GM19239 (cell line): ENCODE results near the gene SLC28A3.

Experiments
- DNase-seq: peaks from one replicate; pipeline ENCODE4 v3.0.0; 2011; ENCODE audit warnings: low spot score; ENCODE audit not compliant: insufficient read length
- FAIRE-seq: peaks from 2 replicates; lab custom pipeline; 2011; peaks lifted over from hg19 to GRCh38; lab: Jason Lieb, UNC

SLC28A3 gene

DNA sequence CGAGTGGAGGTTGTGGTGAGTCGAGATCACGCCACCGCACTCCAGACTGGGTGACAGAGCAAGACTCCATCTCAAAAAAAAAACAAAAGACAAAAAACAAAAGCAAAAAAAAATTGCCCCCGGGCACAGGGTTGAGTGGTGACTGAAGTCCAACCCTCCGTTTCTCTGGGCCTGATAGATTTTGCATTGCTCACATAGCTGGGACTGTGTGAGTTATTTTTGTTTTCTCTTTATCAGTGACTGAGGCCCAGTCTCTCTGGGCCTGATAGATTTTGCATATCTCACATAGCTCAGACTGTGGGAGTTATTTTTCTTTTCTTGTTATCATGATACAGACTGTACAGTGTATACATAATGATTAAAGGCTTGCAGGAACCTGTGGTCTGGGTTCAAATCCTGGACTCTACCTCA lies 2.6 kb upstream of the SLC28A3 start:
- no peak for FAIRE-seq
- DNase-seq, result no peak

DNA sequence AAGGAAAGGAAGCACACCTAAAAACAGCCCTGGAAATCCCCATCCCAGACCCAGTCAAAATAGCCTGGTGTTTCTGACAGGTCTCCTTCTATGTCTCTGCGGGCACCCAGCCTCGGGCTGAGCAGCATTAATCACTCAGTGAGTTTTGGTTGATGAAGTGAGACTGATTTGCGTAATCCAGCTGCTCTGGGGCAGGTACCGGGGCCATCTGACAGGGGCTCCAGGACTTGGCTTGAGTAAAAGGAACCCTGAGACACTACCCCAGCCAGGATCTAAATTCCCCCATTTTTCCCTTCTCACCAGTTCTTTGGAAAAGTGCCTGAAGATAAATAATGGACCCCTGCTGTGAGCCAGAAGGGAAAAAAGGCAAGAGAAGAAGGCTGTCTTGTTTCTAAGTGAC lies 596 bp downstream of the SLC28A3 start:
- DNase-seq, result no peak
- no peak for FAIRE-seq

DNA sequence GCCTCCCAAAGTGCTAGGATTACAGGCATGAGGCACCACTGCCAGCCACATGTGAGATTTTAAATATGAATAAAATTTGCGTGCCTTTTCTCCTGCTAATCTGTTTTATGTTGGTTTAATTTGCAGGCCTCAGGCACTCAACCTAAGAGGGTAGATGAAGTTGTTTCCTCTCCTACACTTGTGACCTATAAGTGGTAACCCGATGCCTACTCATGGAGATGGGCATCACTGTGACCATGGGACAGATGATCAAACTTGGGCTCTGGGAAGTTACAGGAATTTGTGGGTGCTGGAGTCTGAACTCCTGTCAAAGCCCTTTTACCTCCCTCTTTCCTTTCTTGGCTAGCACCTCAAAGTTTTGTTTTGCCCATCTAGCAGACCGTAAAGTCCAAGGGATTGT lies 1.1 kb downstream of the SLC28A3 start:
- FAIRE-seq (no peak), DNase-seq (no peak)

DNA sequence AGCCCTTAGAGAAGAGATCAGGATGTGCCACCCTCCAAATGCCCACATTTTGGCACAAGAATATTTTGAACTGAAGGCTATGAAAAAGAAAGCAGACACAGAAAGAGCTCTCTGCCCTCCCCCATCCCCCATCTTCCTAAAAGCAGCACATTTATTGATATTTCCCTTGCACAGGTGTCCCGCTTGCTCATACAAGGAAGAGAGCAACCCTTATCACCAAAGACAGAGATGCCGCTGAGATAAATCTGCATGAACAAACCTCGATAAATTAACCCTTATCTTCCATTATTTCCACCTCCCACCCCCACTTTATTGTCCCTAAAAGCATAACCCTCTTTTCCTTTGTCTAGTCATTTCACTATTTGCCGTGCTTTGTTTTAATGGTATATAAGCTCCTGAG lies 1.8 kb downstream of the SLC28A3 start:
- FAIRE-seq, result no peak
- DNase-seq, result no peak

DNA sequence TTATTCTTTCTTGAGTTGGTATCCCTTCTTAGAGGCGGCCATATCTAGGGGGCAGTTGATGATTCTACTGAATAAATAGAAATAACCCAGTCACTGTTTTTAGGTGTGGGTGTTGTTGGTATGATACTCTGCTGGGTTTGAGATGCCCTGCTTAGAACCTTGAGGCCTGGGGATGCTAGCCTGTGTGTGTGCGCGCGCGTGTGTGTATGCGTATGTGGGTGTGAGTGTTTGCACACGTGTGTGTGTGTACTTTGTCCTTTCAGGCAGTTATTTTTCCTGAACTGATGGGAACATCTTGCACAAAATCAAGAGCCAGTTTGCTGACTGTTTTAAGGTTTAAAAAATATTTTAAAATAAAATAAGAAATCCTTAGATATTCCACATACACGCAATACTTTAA lies 3.3 kb downstream of the SLC28A3 start:
- no peak for DNase-seq
- FAIRE-seq, result no peak

DNA sequence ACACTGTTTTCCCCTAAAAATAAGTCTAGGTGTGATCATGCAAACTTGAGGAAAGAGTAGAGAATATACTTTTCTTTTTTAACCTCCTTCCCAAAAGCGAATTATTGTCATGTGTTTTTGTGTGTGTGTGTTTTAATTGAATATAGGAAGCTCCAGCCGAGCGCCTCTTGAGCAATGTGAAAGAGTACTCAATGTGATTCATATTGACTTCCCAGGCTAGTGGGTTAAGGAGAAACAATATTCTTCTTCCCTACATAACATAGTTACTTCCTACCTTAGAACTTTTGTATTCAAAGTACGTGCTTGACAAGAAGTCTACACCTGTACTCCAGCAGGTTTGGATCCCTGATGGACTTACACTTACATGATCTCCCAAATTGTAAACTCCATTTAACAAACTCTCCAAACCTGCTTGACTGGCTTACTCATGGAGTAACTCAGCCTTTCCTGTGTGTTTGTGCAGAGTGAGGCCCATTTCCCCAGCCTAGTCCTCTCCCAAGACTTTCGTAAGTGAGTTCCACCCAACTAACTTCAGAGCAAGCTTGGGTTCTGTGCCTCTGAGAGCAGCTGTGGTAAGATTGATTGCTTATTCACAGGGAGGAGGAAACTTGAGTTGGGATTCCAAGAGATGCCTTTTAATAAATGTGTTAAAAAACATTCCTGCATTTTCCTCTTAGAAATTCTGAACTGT lies 9.3 kb downstream of the SLC28A3 start:
- DNase-seq (no peak), FAIRE-seq (no peak)

DNA sequence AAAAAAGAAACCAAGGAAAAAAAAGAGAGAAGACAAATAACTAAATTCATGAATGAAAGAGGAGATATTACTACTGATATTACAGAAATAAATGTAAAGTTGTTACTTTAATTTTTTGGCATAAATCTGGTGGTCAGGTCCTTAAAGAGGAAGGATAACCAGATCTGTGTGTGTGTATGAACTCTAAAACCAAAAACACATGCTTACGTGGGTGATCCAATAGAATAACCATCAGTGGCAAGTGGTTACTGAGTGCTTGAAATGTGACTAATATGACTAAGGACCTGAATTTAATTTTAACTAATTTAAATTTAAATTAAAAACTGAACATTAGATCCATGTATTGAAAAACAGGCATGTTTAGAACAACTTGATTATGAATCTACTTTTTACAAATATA lies 10.3 kb downstream of the SLC28A3 start:
- DNase-seq (no peak), FAIRE-seq (no peak)

DNA sequence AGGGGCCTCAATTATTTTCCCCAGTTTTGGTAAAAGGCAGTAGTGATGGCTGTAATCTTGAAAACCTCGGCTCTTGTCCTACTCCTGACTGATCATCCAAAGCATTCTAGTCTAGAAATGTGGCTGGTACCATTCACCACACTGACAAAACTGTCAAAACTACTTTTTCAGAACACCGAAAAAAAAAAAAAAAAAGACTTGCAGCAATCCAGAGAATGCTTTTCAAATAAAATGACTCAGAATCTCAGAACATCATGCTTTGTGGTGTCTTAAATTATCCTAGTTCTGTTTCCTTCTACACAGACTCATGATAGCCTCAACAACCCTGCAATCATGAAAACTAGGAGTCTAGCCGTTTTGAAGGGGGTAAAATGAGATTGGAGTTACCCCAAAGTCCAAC lies 13.4 kb downstream of the SLC28A3 start:
- DNase-seq (no peak), FAIRE-seq (no peak)

DNA sequence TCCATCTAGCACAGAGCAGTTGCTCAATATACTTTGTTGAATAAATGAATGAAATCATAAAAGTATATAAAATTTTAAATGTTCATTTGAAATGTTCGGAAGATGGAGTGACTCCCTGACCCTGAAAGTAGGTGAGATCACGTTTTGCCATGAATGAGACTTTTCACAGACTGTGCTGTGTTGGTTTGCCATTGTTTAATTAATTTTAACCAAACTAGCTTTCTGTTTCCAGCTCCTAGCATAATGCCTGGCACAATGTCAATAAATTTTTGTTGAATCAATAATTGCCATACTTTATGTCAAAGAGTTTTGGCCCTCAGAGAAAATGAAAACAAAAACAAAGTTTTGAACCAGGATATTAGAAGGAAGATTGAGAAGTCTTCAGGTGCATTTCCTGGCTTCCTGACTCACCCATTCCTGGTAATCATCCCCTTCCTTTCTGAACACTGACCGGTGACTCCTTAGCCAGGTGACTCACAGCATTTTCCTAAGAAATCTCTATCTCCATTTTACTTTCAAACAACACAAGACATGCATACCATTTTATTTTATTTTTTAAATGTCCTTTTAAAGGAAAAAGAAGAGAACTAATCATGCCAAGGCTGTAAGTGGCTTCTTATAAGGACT lies 15.1 kb downstream of the SLC28A3 start:
- FAIRE-seq, result no peak
- DNase-seq, result no peak

DNA sequence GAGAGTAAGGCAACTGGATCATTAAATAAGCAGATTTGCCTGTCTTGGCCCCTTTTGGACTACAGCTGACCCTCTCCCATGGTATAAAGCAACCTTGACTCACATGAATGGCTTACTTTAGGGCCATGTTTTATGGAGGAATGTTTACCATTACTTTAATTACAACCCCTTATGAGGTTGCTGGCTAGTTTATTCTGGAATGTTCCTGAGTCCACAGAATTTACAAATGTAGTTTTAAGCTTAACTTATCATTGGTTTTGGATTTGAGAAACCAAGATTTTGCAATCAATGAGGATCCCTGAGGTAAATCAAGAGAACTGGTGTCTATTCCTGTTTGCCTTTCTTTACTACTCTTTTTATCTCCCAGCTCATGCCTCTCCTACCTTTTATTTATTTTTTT lies 15.7 kb downstream of the SLC28A3 start:
- FAIRE-seq, result no peak

DNA sequence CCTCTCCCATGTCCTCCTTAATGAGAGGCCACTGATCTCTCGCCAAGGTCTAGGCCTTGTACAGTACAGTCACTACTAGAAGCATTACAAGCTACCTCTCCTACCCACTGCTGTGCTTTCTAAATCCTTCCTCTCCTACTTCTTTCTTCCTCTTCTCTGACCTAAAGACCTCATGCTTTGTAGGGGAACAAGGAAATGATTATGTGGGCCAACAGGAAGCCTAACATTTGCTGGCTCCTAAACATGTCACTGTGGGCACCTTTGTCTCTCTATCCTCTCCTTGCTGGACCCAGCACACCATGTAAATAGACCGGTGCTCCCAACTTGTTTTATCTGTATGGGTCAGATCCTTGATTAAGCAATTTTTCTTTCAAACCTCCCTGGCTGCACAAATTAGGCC lies 16.7 kb downstream of the SLC28A3 start:
- DNase-seq (no peak), FAIRE-seq (no peak)

More for the DNA sequence above, 15.7 kb downstream of the SLC28A3 start:
- no peak for DNase-seq

DNA sequence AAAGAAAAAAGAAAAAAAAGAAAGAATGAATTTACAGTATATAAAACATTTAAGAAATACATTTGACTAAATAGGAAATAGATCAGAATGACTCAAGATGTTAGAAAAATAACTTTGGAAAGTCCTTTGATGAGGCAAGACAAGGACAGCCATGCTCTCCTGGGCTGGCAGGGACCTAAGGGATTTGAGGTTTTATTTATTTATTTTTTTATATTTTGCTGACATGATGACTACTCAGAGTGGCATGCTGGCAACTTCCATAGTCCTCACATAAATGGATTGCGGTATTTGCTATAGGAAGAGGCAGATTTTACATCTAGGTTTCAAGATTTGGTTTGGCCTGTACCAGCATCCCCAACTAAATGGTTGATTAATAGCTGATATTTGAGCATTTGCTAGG lies 17.7 kb downstream of the SLC28A3 start:
- FAIRE-seq (no peak), DNase-seq (no peak)

DNA sequence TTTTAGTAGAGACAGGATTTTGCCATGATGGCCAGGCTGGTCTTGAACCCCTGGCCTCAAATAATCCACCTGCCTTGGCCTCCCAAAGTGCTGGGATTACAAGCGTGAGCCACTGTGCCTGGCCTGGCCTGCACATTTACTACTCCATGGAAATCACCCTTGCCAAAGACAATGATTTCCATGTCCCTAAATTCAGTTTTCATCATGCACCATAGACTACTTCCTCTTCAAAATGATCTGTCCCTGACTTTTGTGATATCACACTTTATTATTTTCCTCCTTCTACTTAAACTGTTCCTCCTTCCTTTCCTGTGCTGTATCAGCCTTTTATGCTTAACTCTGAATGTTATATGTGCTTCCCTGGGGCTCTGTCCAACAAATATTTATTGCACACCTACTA lies 20.3 kb downstream of the SLC28A3 start:
- DNase-seq (no peak), FAIRE-seq (no peak)

DNA sequence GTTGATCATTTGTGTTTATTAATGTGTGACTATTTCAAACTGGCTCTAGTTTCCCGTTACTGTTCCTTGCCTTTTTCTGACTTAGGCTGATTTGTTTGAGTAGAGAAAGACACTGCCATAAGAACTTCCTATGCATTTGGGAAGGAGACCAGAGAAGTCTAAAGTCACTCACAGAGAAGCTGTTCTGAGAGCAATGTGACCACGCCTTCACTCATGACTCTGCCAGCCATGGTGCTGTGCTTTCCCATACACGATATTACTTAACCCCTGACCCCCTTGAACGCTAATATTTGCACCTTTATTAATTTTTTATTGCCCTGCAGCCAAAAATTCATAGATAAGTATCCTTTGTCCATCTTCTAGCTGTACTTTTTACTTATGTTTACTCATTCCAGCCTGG lies 20.9 kb downstream of the SLC28A3 start:
- DNase-seq (no peak), FAIRE-seq (no peak)

DNA sequence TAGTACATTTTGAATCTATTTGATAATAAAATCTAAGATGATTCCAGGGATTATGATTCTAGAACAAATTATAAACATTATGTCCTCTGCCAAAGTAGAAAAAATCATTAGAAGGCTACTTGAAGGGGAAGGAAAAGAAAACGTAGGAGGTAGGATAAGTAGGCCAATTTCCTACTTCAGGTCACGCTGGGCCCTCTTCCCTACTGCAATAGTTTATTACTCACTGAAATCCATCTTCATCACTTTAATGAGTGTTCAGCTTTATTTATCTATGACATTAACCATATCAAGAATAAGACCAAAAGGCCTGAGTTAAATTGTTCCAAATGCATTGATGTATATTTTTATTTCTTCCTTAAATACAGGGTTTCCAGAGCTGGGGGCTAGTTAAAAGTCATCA lies 21.6 kb downstream of the SLC28A3 start:
- FAIRE-seq (no peak), DNase-seq (no peak)

DNA sequence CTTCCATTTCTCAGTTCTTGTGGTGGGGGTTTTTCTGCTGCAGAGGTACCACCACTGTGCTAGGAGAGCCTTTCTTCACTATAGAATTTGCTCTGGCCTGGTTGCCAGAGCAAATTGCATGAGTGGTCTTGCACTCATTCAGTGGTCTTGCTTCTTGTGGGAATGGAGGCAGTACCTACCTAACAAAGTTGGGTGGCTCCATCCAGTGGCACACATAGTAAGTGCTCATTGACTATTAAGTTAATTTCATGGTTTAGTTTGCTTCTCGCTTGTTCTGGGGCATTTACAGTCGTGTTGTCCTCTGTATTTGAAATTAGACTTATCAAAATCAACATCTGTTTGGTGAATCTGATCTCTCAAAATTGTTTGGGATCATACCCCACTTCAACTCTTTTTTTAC lies 23.0 kb downstream of the SLC28A3 start:
- DNase-seq (no peak), FAIRE-seq (no peak)

DNA sequence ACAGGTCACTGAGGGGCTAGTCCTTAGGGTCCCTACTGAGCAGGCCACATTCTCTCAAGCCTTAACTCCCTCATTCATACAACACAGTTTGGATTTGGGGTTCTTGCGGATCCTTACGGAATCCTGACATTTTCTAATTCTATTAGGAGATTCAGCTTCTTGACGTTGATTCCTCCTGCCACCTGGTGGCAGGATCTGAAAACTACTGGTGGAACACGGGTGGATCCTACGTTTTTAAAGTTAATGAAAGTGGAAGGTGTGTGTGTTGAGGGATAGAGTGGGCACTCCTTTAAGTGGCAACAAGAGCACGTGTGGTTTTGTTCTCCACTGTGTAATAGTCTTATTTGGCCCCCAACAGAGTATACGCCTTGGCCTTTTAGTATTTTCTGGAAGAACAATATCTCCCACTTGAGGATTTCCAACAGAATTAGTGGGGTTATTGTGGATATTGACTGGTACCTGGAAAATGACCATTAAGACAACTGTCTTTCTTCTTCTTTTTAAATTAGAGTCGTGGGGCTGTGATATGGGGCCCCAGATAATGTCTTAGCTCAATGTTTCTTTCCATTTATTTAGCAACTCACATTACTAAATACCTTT lies 25.2 kb downstream of the SLC28A3 start:
- FAIRE-seq, result peak; percentile 31
- no peak for DNase-seq

DNA sequence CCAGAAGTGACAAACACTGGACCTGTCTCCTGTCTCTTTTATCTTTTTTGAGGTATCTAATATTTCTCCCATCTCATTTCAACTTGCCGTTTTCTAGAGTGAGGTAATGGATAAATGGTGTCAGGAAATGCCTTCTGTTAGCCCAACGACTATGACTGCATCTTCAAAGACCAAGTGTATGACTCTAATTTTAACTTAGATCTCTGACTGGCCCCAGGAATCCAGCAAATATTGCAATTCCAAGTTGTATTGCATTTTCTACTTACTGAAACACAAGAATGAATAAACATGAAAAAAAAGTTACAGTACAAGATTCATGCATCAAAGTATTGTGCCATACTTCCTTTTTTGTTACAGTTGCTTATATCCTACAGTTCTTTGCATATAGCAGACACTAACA lies 26.3 kb downstream of the SLC28A3 start:
- FAIRE-seq (no peak), DNase-seq (no peak)

DNA sequence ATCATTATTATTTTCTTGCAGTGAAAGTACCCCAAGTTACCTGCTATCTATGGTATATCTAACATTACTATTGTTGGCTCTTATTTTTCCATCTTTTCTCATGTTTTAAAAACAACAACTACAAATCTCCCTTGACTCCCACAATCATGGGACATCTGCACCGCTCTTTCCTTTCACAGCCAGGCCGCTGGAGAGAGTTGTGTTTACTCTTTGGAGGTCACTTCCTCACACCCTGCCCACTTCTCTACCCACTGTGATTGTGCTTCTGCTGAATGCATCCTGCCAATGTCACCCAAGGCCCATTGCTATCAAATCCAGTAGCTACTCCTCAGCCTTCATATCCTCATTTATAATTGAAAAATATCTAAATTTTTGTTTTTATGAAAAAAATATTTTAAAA lies 29.7 kb downstream of the SLC28A3 start:
- no peak for DNase-seq
- FAIRE-seq, result no peak

DNA sequence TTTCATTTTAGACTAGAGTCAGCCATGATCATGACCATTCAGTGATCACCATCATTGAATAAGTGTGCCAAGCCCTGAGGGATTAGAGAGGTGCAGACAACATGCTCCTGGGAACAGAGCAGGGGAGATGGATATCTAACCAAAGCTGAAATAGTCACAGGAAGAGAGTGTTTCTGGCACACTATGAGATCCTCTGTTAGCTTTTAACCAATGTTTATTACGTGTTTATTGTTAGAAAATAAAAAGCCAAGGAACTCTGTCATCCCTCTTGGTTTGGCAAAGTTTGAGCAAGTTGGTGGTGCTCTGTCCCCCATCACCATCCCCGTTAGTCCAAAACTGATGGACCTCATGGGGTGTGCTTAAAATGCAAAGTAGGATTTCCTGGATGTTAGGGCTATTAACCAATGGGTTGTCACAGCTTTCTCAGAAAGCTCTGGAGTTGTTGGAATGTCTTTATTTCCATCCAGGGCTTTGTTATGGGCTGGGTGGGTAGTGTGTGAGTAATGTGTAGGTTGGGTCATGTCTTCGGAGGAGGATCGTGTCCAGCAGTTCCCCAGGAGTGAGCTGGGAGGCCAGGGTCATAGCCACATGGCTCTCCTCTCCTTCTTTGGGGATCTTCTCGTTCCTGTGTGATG lies 34.9 kb downstream of the SLC28A3 start:
- no peak for DNase-seq
- FAIRE-seq, result no peak

DNA sequence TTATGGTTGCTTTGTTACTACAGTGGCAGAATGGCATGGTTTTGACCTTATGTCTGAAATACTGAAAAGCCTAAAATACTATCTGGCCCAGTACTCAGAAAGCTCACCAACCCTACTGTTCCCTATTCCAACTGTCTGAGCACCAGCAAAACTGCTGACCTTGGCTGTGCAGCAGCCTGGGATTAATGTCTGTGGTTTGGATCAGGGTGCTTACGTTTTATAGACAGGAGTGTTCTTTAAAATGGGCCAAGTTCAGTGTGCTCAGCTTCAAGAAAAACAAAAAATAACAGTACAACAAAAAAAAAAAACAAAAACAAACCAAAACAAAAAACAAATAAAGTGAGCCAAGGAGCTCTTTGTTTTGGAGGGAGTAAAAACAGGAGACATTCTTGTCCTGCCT lies 36.4 kb downstream of the SLC28A3 start:
- FAIRE-seq (no peak), DNase-seq (no peak)
